GM12892 (cell line): ENCODE results near the gene TMC5.

ENCODE experiments used
- DNase-seq: peaks from one replicate; pipeline ENCODE4 v3.0.0; 2011; ENCODE audit not compliant: insufficient read length
- FAIRE-seq: peaks from 2 replicates; lab custom pipeline; 2011; peaks lifted over from hg19 to GRCh38; lab: Jason Lieb, UNC
- POLR2A ChIP-seq: IDR thresholded peaks from 2 replicates; pipeline ENCODE4 v1.6.1; 2011; ENCODE audit warnings: low read depth, low read length, control low read depth
- POLR2AphosphoS5 ChIP-seq: IDR thresholded peaks from 2 replicates; pipeline ENCODE4 v1.6.1; 2011; ENCODE audit warnings: low read depth, low read length, control low read depth
- TAF1 ChIP-seq: IDR thresholded peaks from 2 replicates; pipeline ENCODE4 v1.6.1; 2011; ENCODE audit warnings: low read depth, mild to moderate bottlenecking, control low read depth, low read length, borderline replicate concordance

TMC5 gene

DNA sequence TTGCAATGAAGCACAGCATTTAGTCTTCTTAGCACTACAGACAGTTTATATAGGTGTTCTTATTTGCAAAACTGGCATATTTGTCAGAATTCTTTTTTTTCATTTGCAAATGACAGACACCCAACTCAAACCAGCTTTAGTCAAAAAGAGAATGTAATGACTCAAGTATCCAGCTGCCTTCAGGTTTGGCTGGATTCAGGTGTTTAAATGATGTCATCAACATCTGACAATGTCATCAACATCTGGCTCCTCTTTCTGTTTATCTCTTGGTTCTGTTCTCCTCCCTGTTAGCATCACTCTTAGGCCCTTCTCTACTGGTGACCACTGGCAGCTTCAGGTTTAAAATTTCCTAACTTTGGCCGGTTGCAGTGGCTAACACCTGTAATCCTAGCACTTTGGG lies 18.9 kb downstream of the TMC5 start:
- no peak for FAIRE-seq
- TF ChIP-seq TAF1, result no peak
- no peak for TF ChIP-seq POLR2A
- no peak for TF ChIP-seq POLR2AphosphoS5

GRCh38 chr16:19437280-19437679 lies 19.6 kb downstream of the TMC5 start:
- FAIRE-seq, result no peak
- TF ChIP-seq TAF1, result no peak
- TF ChIP-seq POLR2A, result no peak
- DNase-seq, result no peak

More for the DNA sequence above, 18.9 kb downstream of the TMC5 start:
- no peak for DNase-seq

DNA sequence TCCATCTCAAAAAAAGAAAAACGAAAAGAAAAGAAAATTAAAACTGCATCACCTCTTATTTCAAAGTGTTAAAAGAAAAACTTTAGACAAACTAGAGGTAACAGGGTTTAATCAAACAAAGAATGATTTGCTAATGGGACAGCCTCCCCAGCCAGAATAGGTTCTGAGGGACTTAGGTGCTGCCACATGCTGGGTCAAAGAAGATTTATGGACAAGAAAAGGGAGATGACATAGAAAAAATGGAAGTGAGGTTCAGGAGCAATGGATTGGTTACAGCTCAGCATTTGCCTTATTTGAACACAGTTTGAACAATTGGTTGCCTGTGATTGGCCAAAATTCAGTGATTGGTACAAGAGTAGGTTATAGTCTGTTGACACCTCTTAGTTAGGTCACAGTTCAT lies 21.1 kb downstream of the TMC5 start:
- FAIRE-seq (no peak), DNase-seq (no peak)
- TF ChIP-seq TAF1 (no peak), POLR2AphosphoS5 (no peak), POLR2A (no peak)

GRCh38 chr16:19439483-19439882 lies 21.8 kb downstream of the TMC5 start:
- FAIRE-seq (no peak), DNase-seq (no peak)
- TF ChIP-seq POLR2A (no peak), POLR2AphosphoS5 (no peak)

DNA sequence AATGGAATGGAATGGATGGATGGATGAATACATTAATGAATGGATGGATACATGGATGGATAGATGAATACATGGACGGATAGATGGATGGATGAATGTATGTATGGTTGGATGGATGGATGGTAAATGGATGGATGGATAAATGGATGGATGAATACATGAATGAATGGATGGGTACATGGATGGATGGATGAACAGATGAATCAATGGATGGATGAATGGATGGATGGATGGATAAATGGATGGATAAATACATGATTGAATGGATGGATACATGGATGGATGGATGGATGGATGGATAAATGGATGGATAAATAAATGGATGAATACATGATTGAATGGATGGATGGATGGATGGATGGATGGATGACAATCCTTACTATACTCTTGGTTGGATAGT lies 26.0 kb downstream of the TMC5 start:
- DNase-seq (no peak), FAIRE-seq (no peak)
- TF ChIP-seq POLR2AphosphoS5 (no peak), TAF1 (no peak), POLR2A (no peak)

DNA sequence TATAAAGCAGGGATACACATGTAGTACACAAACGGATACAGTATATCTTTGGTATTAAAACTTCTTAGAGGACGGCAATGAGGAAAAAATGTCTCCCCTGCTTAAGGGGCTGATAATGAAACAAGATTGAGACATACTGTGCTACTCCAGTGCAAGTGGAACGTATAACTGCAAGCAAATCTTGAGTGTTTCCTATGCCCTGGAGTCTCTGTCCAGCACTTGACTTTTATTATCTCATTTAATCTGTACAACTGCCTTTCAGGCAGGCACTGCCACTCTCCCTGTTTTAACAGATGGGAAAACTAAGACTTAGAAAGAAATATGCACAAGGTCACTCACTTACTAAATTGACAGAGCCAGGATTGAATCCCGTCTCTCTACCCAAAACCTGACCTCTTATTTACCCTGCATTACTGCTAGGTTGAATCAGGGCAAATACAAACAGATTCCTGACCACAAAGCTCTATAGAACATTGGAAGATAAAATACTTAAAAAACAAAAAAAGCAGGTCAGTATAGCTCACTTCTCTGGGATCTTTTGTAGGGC lies 28.7 kb downstream of the TMC5 start:
- FAIRE-seq (no peak), DNase-seq (no peak)
- TF ChIP-seq POLR2AphosphoS5, result no peak
- TF ChIP-seq POLR2A, result no peak
- TF ChIP-seq TAF1, result no peak

GRCh38 chr16:19446886-19447285 lies 29.2 kb downstream of the TMC5 start:
- DNase-seq, result no peak
- FAIRE-seq, result no peak
- no peak for TF ChIP-seq POLR2A
- TF ChIP-seq TAF1, result no peak
- no peak for TF ChIP-seq POLR2AphosphoS5

- no peak for TF ChIP-seq TAF1
- no peak for TF ChIP-seq POLR2A
- no peak for TF ChIP-seq POLR2AphosphoS5
- FAIRE-seq, result no peak
- DNase-seq, result no peak
Measured at GRCh38 chr16:19450186-19450585, 32.5 kb downstream of the TMC5 start.

DNA sequence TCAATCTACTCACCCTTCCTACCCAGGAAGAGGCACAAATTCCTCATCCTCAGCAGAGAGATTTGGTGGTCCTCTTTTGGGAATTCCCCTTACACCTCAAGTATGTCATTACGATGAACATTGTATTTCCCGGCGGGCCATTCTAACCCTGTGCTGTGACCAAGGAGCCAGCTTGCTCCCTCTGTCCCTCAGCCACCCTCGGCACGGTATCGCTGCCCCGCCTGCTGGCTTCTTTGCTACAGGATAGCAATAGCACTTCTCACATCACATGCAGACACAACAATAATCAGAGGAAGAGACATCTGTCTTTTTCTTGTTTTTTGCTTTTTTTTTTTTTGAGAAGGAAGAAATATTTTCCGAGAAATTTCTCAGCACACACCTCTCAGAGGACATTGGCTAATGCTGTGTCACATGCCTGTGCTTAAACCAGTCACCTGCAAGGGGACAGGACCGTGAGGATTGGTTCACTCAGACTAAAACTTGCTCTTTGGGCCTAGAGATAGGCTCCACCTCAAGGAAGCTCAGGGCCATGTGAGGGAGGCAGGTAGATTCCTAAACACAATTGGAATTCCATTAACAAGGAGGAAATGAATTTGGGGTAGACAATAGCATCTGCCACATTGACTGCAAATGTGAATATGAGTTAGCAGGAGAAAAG lies 41.2 kb downstream of the TMC5 start:
- FAIRE-seq (no peak), DNase-seq (no peak)
- no peak for TF ChIP-seq TAF1
- no peak for TF ChIP-seq POLR2A
- TF ChIP-seq POLR2AphosphoS5, result no peak

DNA sequence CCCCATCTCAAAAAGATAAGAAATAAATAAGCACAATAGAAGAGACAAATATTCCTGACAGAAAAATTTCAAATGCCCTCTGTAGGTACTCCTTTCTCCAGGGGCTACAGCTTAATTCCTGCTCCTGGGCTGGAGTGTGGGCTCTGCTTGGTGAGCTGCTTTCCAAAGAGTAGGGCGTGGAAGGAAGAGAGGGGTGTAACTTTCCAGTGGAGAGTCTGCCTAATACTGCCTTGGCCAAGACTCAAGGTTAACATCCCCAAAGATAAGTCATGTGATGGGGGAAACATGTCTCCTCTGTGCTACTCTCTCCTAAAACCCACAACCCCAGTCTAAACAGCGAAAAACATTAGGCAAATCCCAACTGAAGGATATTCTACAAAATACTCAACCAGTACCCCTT lies 42.7 kb downstream of the TMC5 start:
- no peak for TF ChIP-seq POLR2A
- no peak for TF ChIP-seq POLR2AphosphoS5
- TF ChIP-seq TAF1, result no peak
- DNase-seq, result no peak
- no peak for FAIRE-seq

- DNase-seq (no peak), FAIRE-seq (no peak)
- TF ChIP-seq POLR2AphosphoS5, result no peak
- no peak for TF ChIP-seq TAF1
- no peak for TF ChIP-seq POLR2A
Measured at GRCh38 chr16:19463468-19464315, 46.0 kb downstream of the TMC5 start.

- FAIRE-seq (no peak), DNase-seq (no peak)
- TF ChIP-seq POLR2AphosphoS5 (no peak), TAF1 (no peak), POLR2A (no peak)
Measured at GRCh38 chr16:19468300-19468699, 50.6 kb downstream of the TMC5 start.
